GM18505 (cell line): ENCODE measurements around the gene UBR4.

ENCODE experiments used
- ATAC-seq: cut with Tn5 transposase; IDR thresholded peaks from one replicate; pipeline ENCODE4 v1.9.1; 2021; ENCODE audit not compliant: unreplicated experiment
- POLR2A ChIP-seq: IDR thresholded peaks from 4 replicates; pipeline ENCODE4 v1.6.1; 2011; ENCODE audit warnings: borderline replicate concordance; ENCODE audit not compliant: insufficient read depth, insufficient read length; ENCODE audit errors: extremely low read depth

The UBR4 gene

GRCh38 chr1:19101244-19101643 is 108.8 kb downstream of the UBR4 start:
- no peak for ATAC-seq

GRCh38 chr1:19100028-19100427 is 110.0 kb downstream of the UBR4 start:
- no peak for TF ChIP-seq POLR2A
- ATAC-seq = no peak

More at GRCh38 chr1:19101244-19101643, 108.8 kb downstream of the UBR4 start:
- no peak for TF ChIP-seq POLR2A

GRCh38 chr1:19096990-19097389 is 113.1 kb downstream of the UBR4 start:
- no peak for TF ChIP-seq POLR2A
- ATAC-seq = no peak

GRCh38 chr1:19096036-19096833 is 113.8 kb downstream of the UBR4 start:
- TF ChIP-seq POLR2A = no peak
- no peak for ATAC-seq

GRCh38 chr1:19091196-19091953 is 118.7 kb downstream of the UBR4 start:
- TF ChIP-seq POLR2A = no peak
- ATAC-seq = no peak

- ATAC-seq = no peak
- TF ChIP-seq POLR2A = no peak
Observed at GRCh38 chr1:19089524-19089923, 120.5 kb downstream of the UBR4 start.

GRCh38 chr1:19088717-19089442 is 121.2 kb downstream of the UBR4 start:
- TF ChIP-seq POLR2A = peak; percentile 26
- ATAC-seq = no peak

- peak; percentile 25 for TF ChIP-seq POLR2A
- ATAC-seq = no peak
Observed at GRCh38 chr1:19087737-19088594, 122.1 kb downstream of the UBR4 start.

GRCh38 chr1:19087017-19087736 is 122.9 kb downstream of the UBR4 start:
- no peak for ATAC-seq
- TF ChIP-seq POLR2A = no peak

- TF ChIP-seq POLR2A = no peak
- no peak for ATAC-seq
Observed at GRCh38 chr1:19086176-19086875, 123.7 kb downstream of the UBR4 start.

- ATAC-seq = no peak
- no peak for TF ChIP-seq POLR2A
Observed at GRCh38 chr1:19084206-19084738, 125.8 kb downstream of the UBR4 start.

GRCh38 chr1:19083081-19083480 is 127.0 kb downstream of the UBR4 start:
- ATAC-seq = no peak
- no peak for TF ChIP-seq POLR2A
